A549 (cell line): Measurements from ENCODE around the gene KANSL1. TPM values are rescaled to one million over a fixed set of nuclear protein-coding genes. Genes with fewer than 3 reads are reported as not detected.

ENCODE experiments used
- ATAC-seq, 2 experiments: fragments of 200-7000 bp in 1 of 2; fragments of >200 bp in 1 of 2; cut with Nextera tagmentation in 1 of 2; cut with Tn5 transposase in 1 of 2; 3 replicates each; pipeline versions ENCODE4 v1.8.0 to v1.9.1; 2018 to 2020; ENCODE audit warnings: mild to moderate bottlenecking in 1 of 2, moderate library complexity in 1 of 2
- CTCF ChIA-PET: fragments of 300-600 bp; sonication (Branson Sonifier 250); formaldehyde crosslinking; extraction: SDS; loops from one replicate; lab custom pipeline; 2021; ENCODE audit warnings: antibody characterized with exemption, inconsistent platforms; lab: Yijun Ruan, JAX
- POLR2A ChIA-PET: fragments of 350-600 bp; formaldehyde crosslinking; extraction: SDS; loops from one replicate; lab custom pipeline; 2021; ENCODE audit warnings: antibody characterized with exemption, inconsistent platforms; lab: Yijun Ruan, JAX
- DNase-seq, 2 experiments: peaks; one replicate each; pipeline versions ENCODE4 v3.0.0 to v3.0.0-alpha.2; 2011 to 2016; ENCODE audit warnings: low read depth in 1 of 2, low spot score in 1 of 2
- FAIRE-seq: peaks from 2 replicates; lab custom pipeline; 2011; peaks lifted over from hg19 to GRCh38; lab: Jason Lieb, UNC
- H3K27ac ChIP-seq, 2 experiments: fragments of >200 bp; sonication (Bioruptor Twin); formaldehyde crosslinking; 3 replicates each; pipeline ENCODE4 v1.5.1; 2016 to 2017
- H3K4me1 ChIP-seq: fragments of >200 bp; sonication (Bioruptor Twin); formaldehyde crosslinking; 3 replicates; pipeline ENCODE4 v1.6.1; 2016
- H3K4me2 ChIP-seq: fragments of >200 bp; sonication (Bioruptor Twin); formaldehyde crosslinking; 3 replicates; pipeline ENCODE4 v1.6.1; 2016
- H3K4me3 ChIP-seq: fragments of >200 bp; sonication (Bioruptor Twin); formaldehyde crosslinking; 3 replicates; pipeline ENCODE4 v1.5.1; 2016
- H3K9me3 ChIP-seq: fragments of >200 bp; sonication (Bioruptor Twin); formaldehyde crosslinking; 3 replicates; pipeline ENCODE4 v1.6.1; 2016
- BHLHE40 ChIP-seq: IDR thresholded peaks from 2 replicates; pipeline ENCODE4 v1.6.1; 2012; ENCODE audit warnings: low read depth, low read length, inconsistent platforms
- CHD4 ChIP-seq: fragments of 200-600 bp; sonication (generic); IDR thresholded peaks from 2 replicates; pipeline ENCODE4 v1.6.1; 2016; ENCODE audit warnings: antibody characterized with exemption, mild to moderate bottlenecking, borderline replicate concordance
- EHMT2 ChIP-seq: fragments of 200-600 bp; sonication (generic); IDR thresholded peaks from 2 replicates; pipeline ENCODE4 v1.6.1; 2016; ENCODE audit warnings: antibody characterized with exemption, low read depth, mild to moderate bottlenecking, moderate library complexity
- FOSB ChIP-seq: fragments of 250-450 bp; sonication (Bioruptor Pico); IDR thresholded peaks from 2 replicates; pipeline ENCODE4 v1.5.0; 2020; ENCODE audit warnings: mild to moderate bottlenecking, moderate library complexity
- FOXS1 ChIP-seq: fragments of 250-450 bp; sonication (Bioruptor Pico); IDR thresholded peaks from 2 replicates; pipeline ENCODE4 v1.5.0; 2020; ENCODE audit warnings: mild to moderate bottlenecking, moderate library complexity
- GATA3 ChIP-seq: IDR thresholded peaks from 2 replicates; pipeline ENCODE4 v1.6.1; 2012; ENCODE audit warnings: borderline replicate concordance
- HDAC2 ChIP-seq: fragments of 200-600 bp; sonication (generic); IDR thresholded peaks from 2 replicates; pipeline ENCODE4 v1.6.1; 2016
- HOXA7 ChIP-seq: fragments of 250-450 bp; sonication (Bioruptor Pico); IDR thresholded peaks from 2 replicates; pipeline ENCODE4 v1.5.0; 2020; ENCODE audit warnings: mild to moderate bottlenecking, moderate library complexity
- HOXB5 ChIP-seq: fragments of 250-450 bp; sonication (Bioruptor Pico); IDR thresholded peaks from 2 replicates; pipeline ENCODE4 v1.5.0; 2020; ENCODE audit warnings: mild to moderate bottlenecking, moderate library complexity
- MAZ ChIP-seq: fragments of 150-350 bp; IDR thresholded peaks from 2 replicates; pipeline ENCODE4 v1.6.1; 2014; ENCODE audit warnings: antibody characterized with exemption, low read depth, low read length, borderline replicate concordance
- NFE2L2 ChIP-seq: fragments of 150-350 bp; conservative IDR thresholded peaks from 2 replicates; pipeline ENCODE4 v1.6.1; 2014; ENCODE audit warnings: low read length
- NR3C1 ChIP-seq: fragments of >200 bp; sonication (Bioruptor Twin); formaldehyde crosslinking; IDR thresholded peaks from 3 replicates; pipeline ENCODE4 v1.6.1; 2017
- RCOR1 ChIP-seq: fragments of 150-350 bp; IDR thresholded peaks from 2 replicates; pipeline ENCODE4 v1.6.1; 2014; ENCODE audit warnings: antibody characterized with exemption, low read length, low read depth
- SREBF2 ChIP-seq: fragments of 450-650 bp; IDR thresholded peaks from 2 replicates; pipeline ENCODE4 v1.6.1; 2014; ENCODE audit warnings: mild to moderate bottlenecking, moderate library complexity
- TP53 ChIP-seq: fragments of 250-450 bp; sonication (Bioruptor Pico); IDR thresholded peaks from 2 replicates; pipeline ENCODE4 v1.5.0; 2021; ENCODE audit warnings: mild to moderate bottlenecking, moderate library complexity
- ZC3H11A ChIP-seq: fragments of 450-650 bp; IDR thresholded peaks from 2 replicates; pipeline ENCODE4 v1.6.1; 2014; ENCODE audit warnings: antibody characterized with exemption, mild to moderate bottlenecking
- ZNF302 ChIP-seq: fragments of 250-450 bp; sonication (Bioruptor Pico); IDR thresholded peaks from 2 replicates; pipeline ENCODE4 v1.9.0; 2021; ENCODE audit warnings: inconsistent platforms, mild to moderate bottlenecking, moderate library complexity
- ZSCAN20 ChIP-seq: fragments of 250-450 bp; sonication (Bioruptor Pico); IDR thresholded peaks from 2 replicates; pipeline ENCODE4 v1.8.0; 2022; ENCODE audit warnings: mild to moderate bottlenecking, moderate library complexity
- WGBS: methylation state at CpG from one replicate; pipeline ENCODE4 v1.1.6; 2017; ENCODE audit errors: missing lambda C conversion rate; 5-methylcytosine and 5-hydroxymethylcytosine counted together
- polyA plus RNA-seq, 4 experiments: library from polyadenylated mRNA; depleted of rRNA in 3 of 4; stranded (reverse); fragments of >200 nt; fragmentation: RNase III in 1 of 4; extraction: RNeasy Plus Mini Kit Qiagen cat#74134 plus additional on column Dnase treatment in 1 of 4; gene quantifications; 2 replicates in 3 of 4; 3 replicates in 1 of 4; pipeline ENCODE4 v1.2.3, GENCODE V29; 2011 to 2017
- TF ChIP-seq, protein P1 (sequence below): fragments of 200-600 bp; sonication (generic); IDR thresholded peaks from 2 replicates; pipeline ENCODE4 v1.6.1; 2016; ENCODE audit warnings: antibody characterized with exemption, mild to moderate bottlenecking, moderate library complexity
- TF ChIP-seq, protein P2 (sequence below): IDR thresholded peaks from 2 replicates; pipeline ENCODE4 v1.6.1; 2012; ENCODE audit warnings: low read depth, borderline replicate concordance
- TF ChIP-seq, protein P3 (sequence below): fragments of >200 bp; sonication (Bioruptor Twin); formaldehyde crosslinking; IDR thresholded peaks from 3 replicates; pipeline ENCODE4 v1.6.1; 2016

The KANSL1 gene
- polyA plus RNA-seq, 2 of the 4 experiments (the other 2 are of a cell fraction) = 22.6 to 27.9 TPM

DNA sequence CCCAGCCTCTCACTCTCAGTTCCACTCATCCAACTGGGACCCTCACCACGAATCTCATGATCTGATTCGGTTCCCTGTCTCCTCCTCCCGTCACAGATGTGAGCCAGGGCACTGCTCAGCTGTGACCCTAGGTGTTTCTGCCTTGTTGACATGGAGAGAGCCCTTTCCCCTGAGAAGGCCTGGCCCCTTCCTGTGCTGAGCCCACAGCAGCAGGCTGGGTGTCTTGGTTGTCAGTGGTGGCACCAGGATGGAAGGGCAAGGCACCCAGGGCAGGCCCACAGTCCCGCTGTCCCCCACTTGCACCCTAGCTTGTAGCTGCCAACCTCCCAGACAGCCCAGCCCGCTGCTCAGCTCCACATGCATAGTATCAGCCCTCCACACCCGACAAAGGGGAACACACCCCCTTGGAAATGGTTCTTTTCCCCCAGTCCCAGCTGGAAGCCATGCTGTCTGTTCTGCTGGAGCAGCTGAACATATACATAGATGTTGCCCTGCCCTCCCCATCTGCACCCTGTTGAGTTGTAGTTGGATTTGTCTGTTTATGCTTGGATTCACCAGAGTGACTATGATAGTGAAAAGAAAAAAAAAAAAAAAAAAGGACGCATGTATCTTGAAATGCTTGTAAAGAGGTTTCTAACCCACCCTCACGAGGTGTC, 167.6 kb downstream of the KANSL1 start:
- H3K4me1 ChIP-seq = no peaks in the 10 kb centered on the region
- no peak overlapping the region for H3K27ac ChIP-seq
- DNase-seq = no peak
- no peaks in the 10 kb centered on the region for H3K9me3 ChIP-seq
- TF ChIP-seq ZC3H11A = no peak
- no peak for TF ChIP-seq HOXA7
- TF ChIP-seq GATA3 = no peak
- no peak for TF ChIP-seq TP53 (CRISPR knock-in tag)
- TF ChIP-seq NR3C1 = no peak
- TF ChIP-seq SREBF2 = no peak
- no peak for TF ChIP-seq NFE2L2
- no peak for TF ChIP-seq FOXS1 (CRISPR knock-in tag)
- TF ChIP-seq CHD4 = no peak
- TF ChIP-seq HOXB5 (CRISPR knock-in tag) = no peak
- TF ChIP-seq EHMT2 = no peak
- TF ChIP-seq, all 56 proteins: peak for 0
- no peak overlapping the region for H3K4me2 ChIP-seq
- no peak for FAIRE-seq
- H3K4me3 ChIP-seq = no peak overlapping the region
- CTCF ChIA-PET = interaction anchor here (0.6 to 4.3 kb wide), 8 partner anchors 13 to 168 kb away, joined by 3 to 20 read pairs (median 8); partner anchors contain the start of gene KANSL1
- POLR2A ChIA-PET = no interaction called here
- ATAC-seq = peak; percentile 15 to 25; a peak in 4 of 6 replicates
- 90% methylated on average over 8 of the region's 8 CpGs for WGBS

DNA sequence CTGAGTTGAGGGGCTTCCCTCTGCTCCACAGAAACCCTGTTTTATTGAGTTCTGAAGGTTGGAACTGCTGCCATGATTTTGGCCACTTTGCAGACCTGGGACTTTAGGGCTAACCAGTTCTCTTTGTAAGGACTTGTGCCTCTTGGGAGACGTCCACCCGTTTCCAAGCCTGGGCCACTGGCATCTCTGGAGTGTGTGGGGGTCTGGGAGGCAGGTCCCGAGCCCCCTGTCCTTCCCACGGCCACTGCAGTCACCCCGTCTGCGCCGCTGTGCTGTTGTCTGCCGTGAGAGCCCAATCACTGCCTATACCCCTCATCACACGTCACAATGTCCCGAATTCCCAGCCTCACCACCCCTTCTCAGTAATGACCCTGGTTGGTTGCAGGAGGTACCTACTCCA, 168.2 kb downstream of the KANSL1 start:
- FAIRE-seq (no peak), DNase-seq (no peak), ATAC-seq (peak in 1 of 2 experiments; percentile 21; a peak in 3 of 6 replicates)
- ChIA-PET CTCF (interaction anchor here (2.3 to 4.3 kb wide), 3 partner anchors 15 to 168 kb away, joined by 9 to 19 read pairs (median 11); partner anchors contain the start of gene KANSL1), POLR2A (no interaction called here)
- 90% methylated on average over 10 of the region's 10 CpGs for WGBS
- Histone ChIP-seq H3K4me3 (no peak overlapping the region), H3K9me3 (no peaks in the 10 kb centered on the region), H3K4me1 (no peaks in the 10 kb centered on the region), H3K4me2 (no peak overlapping the region), H3K27ac (no peak overlapping the region)
- TF ChIP-seq GATA3 = no peak
- no peak for TF ChIP-seq ZSCAN20 (CRISPR knock-in tag)
- TF ChIP-seq, protein P1, sequence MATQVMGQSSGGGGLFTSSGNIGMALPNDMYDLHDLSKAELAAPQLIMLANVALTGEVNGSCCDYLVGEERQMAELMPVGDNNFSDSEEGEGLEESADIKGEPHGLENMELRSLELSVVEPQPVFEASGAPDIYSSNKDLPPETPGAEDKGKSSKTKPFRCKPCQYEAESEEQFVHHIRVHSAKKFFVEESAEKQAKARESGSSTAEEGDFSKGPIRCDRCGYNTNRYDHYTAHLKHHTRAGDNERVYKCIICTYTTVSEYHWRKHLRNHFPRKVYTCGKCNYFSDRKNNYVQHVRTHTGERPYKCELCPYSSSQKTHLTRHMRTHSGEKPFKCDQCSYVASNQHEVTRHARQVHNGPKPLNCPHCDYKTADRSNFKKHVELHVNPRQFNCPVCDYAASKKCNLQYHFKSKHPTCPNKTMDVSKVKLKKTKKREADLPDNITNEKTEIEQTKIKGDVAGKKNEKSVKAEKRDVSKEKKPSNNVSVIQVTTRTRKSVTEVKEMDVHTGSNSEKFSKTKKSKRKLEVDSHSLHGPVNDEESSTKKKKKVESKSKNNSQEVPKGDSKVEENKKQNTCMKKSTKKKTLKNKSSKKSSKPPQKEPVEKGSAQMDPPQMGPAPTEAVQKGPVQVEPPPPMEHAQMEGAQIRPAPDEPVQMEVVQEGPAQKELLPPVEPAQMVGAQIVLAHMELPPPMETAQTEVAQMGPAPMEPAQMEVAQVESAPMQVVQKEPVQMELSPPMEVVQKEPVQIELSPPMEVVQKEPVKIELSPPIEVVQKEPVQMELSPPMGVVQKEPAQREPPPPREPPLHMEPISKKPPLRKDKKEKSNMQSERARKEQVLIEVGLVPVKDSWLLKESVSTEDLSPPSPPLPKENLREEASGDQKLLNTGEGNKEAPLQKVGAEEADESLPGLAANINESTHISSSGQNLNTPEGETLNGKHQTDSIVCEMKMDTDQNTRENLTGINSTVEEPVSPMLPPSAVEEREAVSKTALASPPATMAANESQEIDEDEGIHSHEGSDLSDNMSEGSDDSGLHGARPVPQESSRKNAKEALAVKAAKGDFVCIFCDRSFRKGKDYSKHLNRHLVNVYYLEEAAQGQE = no peak
- no peak for TF ChIP-seq MAZ
- no peak for TF ChIP-seq FOSB (CRISPR knock-in tag)
- TF ChIP-seq, protein P2, sequence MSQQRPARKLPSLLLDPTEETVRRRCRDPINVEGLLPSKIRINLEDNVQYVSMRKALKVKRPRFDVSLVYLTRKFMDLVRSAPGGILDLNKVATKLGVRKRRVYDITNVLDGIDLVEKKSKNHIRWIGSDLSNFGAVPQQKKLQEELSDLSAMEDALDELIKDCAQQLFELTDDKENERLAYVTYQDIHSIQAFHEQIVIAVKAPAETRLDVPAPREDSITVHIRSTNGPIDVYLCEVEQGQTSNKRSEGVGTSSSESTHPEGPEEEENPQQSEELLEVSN = no peak
- TF ChIP-seq ZNF302 = no peak

DNA sequence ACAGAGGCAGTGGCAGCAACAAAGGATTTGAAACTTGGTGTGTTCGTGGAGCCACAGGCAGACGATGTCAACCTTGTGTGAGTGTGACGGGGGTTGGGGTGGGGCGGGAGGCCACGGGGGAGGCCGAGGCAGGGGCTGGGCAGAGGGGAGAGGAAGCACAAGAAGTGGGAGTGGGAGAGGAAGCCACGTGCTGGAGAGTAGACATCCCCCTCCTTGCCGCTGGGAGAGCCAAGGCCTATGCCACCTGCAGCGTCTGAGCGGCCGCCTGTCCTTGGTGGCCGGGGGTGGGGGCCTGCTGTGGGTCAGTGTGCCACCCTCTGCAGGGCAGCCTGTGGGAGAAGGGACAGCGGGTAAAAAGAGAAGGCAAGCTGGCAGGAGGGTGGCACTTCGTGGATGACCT, 168.6 kb downstream of the KANSL1 start:
- no peak for DNase-seq

More for the DNA sequence above, 168.6 kb downstream of the KANSL1 start:
- CTCF ChIA-PET = interaction anchor here (1.2 to 4.3 kb wide), 2 partner anchors 15 to 21 kb away, joined by 3 to 19 read pairs; no protein-coding TSS in a partner anchor
- no peak for TF ChIP-seq HOXA7
- TF ChIP-seq RCOR1 = no peak
- TF ChIP-seq GATA3 = no peak
- TF ChIP-seq HDAC2 = no peak
- TF ChIP-seq, protein P3, sequence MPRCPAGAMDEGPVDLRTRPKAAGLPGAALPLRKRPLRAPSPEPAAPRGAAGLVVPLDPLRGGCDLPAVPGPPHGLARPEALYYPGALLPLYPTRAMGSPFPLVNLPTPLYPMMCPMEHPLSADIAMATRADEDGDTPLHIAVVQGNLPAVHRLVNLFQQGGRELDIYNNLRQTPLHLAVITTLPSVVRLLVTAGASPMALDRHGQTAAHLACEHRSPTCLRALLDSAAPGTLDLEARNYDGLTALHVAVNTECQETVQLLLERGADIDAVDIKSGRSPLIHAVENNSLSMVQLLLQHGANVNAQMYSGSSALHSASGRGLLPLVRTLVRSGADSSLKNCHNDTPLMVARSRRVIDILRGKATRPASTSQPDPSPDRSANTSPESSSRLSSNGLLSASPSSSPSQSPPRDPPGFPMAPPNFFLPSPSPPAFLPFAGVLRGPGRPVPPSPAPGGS = no peak
- TF ChIP-seq BHLHE40 = no peak
- no peaks in the 10 kb centered on the region for H3K9me3 ChIP-seq
- no peak for ATAC-seq
- WGBS = 85% methylated on average over 9 of the region's 14 CpGs
- no peak overlapping the region for H3K27ac ChIP-seq
- H3K4me3 ChIP-seq = no peak overlapping the region
- no peaks in the 10 kb centered on the region for H3K4me1 ChIP-seq
- no peak for FAIRE-seq
- POLR2A ChIA-PET = no interaction called here
- no peak overlapping the region for H3K4me2 ChIP-seq
